ENCODE data around the gene YWHAB.

Gene YWHAB

GRCh38 chr20:44946271-44946852 lies 60.9 kb downstream of the YWHAB start:
- TF ChIP-seq, protein P1, sequence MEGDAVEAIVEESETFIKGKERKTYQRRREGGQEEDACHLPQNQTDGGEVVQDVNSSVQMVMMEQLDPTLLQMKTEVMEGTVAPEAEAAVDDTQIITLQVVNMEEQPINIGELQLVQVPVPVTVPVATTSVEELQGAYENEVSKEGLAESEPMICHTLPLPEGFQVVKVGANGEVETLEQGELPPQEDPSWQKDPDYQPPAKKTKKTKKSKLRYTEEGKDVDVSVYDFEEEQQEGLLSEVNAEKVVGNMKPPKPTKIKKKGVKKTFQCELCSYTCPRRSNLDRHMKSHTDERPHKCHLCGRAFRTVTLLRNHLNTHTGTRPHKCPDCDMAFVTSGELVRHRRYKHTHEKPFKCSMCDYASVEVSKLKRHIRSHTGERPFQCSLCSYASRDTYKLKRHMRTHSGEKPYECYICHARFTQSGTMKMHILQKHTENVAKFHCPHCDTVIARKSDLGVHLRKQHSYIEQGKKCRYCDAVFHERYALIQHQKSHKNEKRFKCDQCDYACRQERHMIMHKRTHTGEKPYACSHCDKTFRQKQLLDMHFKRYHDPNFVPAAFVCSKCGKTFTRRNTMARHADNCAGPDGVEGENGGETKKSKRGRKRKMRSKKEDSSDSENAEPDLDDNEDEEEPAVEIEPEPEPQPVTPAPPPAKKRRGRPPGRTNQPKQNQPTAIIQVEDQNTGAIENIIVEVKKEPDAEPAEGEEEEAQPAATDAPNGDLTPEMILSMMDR (IDR thresholded peaks at IDR 0.05; ENCODE audit: low read depth, low read length): no peak
- H3K4me3 ChIP-seq (ENCODE audit: low read depth, low read length): no peak overlapping the region

GRCh38 chr20:44948107-44948506 lies 62.6 kb downstream of the YWHAB start:
- TF ChIP-seq, protein P1 (IDR thresholded peaks at IDR 0.05; ENCODE audit: low read depth, low read length): no peak
- no peak overlapping the region for H3K4me3 ChIP-seq (ENCODE audit: low read depth, low read length)

DNA sequence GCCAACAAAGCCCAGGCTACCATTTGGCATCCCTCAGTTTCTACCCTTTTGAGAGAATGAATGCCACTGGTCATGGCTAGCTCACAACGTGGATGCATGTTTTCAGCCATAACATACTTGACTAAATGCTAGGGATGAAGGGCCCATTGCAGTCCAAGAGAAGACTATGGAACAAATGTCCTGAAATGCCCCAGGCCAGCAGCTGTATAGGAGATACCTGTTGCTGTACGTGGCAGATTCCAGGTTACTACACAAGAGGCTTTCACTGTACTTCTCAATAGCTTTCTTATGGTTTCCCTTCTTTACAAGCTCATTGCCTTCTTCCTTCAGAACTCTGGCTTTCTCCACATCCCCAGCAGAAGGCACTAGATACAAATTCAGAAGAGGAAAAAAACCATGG lies 63.0 kb downstream of the YWHAB start:
- TF ChIP-seq, protein P1 (IDR thresholded peaks at IDR 0.05; ENCODE audit: low read depth, low read length): no peak
- no peak overlapping the region for H3K4me3 ChIP-seq (ENCODE audit: low read depth, low read length)

GRCh38 chr20:44950368-44950767 lies 64.9 kb downstream of the YWHAB start:
- TF ChIP-seq, protein P1 (IDR thresholded peaks at IDR 0.05; ENCODE audit: low read depth, low read length): no peak
- H3K4me3 ChIP-seq (ENCODE audit: low read depth, low read length): no peak overlapping the region

DNA sequence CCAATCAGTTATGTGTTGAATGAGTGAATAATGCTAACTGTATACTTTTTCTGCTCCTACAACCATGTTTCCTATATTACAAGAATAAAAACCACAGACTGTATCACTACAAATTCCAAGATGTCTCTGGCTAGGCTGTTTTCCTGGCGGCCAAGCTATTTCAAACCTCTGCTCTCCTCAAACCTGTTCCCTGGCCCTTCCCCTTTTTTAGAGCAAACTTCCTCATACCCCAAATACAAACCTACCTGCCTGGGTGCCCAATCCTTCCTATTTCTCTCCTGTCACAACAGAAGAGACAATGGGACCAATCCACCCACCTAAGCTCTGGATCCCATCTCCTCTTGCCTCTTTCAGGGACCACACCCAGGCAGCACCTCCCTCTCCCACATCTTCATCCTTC lies 67.2 kb downstream of the YWHAB start:
- H3K4me3 ChIP-seq (ENCODE audit: low read depth, low read length): no peak overlapping the region
- TF ChIP-seq, protein P1 (IDR thresholded peaks at IDR 0.05; ENCODE audit: low read depth, low read length): no peak

DNA sequence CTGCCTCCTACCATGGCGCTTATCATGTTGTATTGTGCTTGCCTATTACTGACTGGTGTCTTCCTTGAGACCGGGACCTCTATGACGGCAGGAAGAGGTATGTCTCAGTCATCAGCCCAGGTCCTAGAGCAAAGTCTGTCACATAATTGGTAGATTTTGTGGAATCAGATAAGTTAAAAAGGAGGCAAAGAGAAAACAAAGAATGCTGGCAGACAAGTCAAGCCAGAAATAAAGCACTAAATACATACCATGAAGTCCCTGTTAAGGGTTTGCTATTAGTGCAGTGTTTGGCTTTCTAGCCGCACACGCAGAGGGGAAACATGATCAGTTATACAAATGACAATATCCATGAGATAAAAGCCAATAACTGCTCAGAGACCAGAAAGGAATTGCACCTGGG lies 68.7 kb downstream of the YWHAB start:
- H3K4me3 ChIP-seq (ENCODE audit: low read depth, low read length): no peak overlapping the region
- TF ChIP-seq, protein P1 (IDR thresholded peaks at IDR 0.05; ENCODE audit: low read depth, low read length): no peak

GRCh38 chr20:44955270-44955669 lies 69.8 kb downstream of the YWHAB start:
- no peak overlapping the region for H3K4me3 ChIP-seq (ENCODE audit: low read depth, low read length)
- TF ChIP-seq, protein P1 (IDR thresholded peaks at IDR 0.05; ENCODE audit: low read depth, low read length): no peak
